HCEC 1CT (cell line): Measurements from ENCODE around the gene B4GALT6.
A peak's percentile ranks its signal among the peaks of the same experiment; 100 is the strongest.
"Not testable (repeated sequence)": the region's sequence is repeated elsewhere in the genome, so short reads cannot be mapped to it uniquely, and the experiment has no call there.

Experiments used
- DNase-seq: peaks from one replicate; pipeline ENCODE4 v3.0.0-alpha.2; 2017

B4GALT6 gene

GRCh38 chr18:31684279-31685096 is at the start of gene B4GALT6:
Gene B4GALT6 (minus strand): TSS chr18:31684581. CDS start chr18:31684426, 155 bp downstream.
- peak; percentile 7 for DNase-seq

DNA sequence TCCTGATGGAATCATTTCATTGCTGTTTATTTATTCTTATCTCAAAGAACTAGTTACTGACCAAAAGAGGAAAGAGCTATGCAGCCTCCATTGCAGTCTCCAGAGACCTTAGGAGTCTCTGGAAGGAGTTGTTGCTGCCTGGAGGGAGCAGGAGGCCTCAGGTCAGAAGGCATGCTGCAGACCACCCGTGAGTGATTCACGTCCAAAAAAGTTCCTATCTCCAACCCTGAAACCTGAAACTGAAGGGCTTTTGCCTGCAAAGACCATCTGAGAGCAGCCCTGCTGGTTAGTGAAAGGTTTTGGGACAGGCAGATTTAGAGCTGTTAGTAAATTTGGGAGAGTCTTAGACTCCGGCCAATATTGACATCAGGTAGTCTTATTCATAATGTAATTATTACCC is 47.2 kb upstream of the B4GALT6 start:
- DNase-seq = no peak

GRCh38 chr18:31729196-31729595 is 44.8 kb upstream of the B4GALT6 start:
- not testable (repeated sequence) for DNase-seq

DNA sequence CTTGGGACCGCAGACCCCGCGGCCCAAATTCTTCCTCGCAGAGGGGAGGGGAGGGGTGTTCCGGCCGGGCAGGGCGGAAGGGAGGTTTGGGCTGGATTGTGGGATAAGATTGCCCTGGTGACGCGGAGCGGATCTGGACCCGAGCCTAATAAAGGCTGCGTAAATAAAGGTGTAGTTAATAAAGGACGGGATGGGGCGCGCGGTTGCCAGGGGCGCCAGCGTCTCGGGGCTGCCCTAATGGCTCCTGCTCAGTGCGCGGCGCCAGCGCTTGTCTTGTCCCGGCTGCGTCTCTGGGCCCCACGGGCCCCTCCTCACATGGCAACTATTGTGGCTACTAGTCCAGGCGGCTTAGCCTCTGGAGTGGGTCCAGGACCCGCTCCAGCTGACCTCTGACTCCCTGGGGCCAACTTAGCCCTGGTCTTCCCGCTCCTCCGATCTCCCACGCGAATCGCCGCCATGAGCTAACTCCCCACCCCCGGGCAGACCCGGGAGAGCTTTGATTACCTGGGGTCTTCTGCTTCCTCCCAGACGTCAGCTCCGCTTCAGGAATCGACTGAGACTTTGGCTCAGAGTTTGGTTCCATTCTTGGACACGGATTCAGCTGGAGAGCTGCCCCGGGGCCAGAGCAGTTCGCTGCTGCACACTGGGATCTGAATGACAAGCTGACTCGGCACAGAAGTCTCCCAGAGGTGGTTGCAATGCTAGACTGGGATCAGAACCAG is 39.8 kb upstream of the B4GALT6 start:
- no peak for DNase-seq

GRCh38 chr18:31723639-31723989 is 39.2 kb upstream of the B4GALT6 start:
- no peak for DNase-seq

GRCh38 chr18:31722369-31722957 is 38.1 kb upstream of the B4GALT6 start:
- peak; percentile 53 for DNase-seq

GRCh38 chr18:31721601-31722000 is 37.2 kb upstream of the B4GALT6 start:
- DNase-seq = no peak

DNA sequence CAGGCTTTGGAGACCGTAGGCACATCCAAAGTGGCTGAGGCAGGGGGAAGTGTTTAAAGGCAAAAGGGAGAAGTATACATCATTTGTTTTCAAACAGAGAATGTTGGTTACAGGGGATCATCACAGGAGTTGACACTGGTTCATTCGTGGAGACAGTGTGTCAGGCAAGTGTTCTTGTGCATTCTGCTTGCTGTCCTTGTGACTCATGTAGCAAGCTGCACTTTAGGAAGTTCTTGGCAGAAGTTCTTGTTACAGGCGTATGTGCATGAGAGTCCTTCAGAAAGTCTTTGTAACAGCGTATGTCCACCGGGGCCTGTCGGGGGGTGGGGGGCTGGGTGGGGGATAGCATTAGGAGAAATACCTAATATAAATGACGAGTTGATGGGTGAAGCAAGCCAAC is 36.5 kb upstream of the B4GALT6 start:
- DNase-seq = no peak

DNA sequence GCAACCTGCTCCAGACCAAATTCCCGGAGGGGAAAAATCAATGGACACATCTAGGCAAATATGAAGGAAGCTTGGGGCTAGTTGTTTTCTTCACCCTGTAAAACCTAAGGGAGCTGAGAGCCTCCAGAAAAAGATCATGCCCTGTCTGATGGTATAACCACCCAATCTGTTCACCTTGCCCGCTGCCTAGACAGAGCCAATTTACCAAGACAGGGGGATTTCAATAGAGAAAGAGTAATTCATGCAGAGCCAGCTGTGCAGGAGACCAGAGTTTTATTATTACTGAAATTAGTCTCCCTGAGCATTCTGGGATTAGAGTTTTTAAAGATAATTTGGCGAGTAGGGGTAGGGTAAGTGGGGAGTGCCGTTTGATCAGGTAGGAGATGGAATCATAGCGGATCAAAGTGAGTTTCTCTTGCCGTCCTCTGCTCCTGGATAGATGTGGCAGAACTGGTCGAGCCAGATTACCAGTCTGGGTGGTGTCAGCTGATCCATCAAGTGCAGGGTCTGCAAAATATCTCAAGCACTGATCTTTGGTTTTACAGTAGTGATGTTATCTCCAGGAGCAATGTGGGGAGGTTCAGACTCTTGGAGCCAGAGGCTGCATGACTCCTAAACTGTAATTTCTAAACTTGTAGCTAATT is 35.1 kb upstream of the B4GALT6 start:
- DNase-seq = no peak

- DNase-seq = no peak
Observed at GRCh38 chr18:31718386-31718785, 34.0 kb upstream of the B4GALT6 start.

DNA sequence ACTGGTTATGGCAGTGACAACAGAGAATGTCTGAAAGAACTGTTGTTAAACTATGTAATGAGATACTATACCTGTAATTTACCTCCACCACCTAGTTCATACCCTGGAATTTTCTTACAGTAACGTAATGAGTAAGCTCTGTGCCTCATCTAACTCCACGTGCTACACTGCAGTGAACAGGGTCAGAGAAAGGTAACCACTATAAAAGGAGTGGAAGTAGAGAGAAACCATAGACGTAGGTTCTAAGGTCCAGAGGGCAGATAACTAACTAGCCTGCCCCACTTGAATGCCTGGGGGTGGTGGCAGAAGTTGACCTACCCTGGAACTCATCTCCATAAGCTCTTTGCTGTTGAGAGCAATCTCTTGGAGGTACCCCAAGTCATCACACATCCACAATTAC is 32.0 kb upstream of the B4GALT6 start:
- DNase-seq = no peak

- DNase-seq = no peak
Observed at GRCh38 chr18:31711365-31712172, 27.2 kb upstream of the B4GALT6 start.

DNA sequence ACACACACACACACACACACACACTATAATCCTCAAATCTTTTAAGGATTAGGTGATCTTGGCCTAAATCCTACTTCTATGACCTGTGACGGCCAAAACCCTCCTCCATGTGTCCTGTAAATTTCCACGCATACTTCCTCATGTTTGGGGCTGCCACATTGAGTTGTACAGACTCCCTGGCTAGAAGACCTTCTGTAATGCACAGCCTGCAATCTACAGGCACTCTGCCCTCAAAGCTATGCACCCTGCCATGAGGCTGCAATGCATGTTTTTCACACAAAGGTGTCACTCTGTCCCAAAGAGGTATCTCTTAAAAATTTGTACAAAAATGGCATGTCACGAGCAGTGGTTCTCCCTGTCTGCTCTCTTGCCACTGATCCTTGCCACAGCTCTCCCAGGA is 26.4 kb upstream of the B4GALT6 start:
- DNase-seq = no peak

- no peak for DNase-seq
Observed at GRCh38 chr18:31707815-31708214, 23.4 kb upstream of the B4GALT6 start.

DNA sequence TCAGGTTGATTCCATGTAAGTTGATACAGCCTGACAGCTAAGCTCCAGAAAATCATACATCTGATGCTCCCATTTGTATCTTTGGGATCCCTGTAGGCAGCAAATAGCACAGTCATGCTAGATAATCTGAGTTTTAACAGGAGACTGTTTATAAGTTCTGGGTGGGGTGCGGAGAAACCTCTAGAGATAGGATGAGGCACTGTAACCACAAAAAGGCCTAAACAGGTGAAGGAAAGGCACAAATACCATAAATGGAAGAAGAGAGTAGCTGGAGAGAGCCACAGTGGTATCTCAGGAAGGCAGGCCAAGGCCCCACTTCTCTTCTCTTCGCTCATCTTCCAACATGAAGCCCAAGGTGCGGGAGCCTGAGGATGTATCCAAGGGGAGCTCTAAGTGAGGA is 18.1 kb upstream of the B4GALT6 start:
- DNase-seq = no peak

DNA sequence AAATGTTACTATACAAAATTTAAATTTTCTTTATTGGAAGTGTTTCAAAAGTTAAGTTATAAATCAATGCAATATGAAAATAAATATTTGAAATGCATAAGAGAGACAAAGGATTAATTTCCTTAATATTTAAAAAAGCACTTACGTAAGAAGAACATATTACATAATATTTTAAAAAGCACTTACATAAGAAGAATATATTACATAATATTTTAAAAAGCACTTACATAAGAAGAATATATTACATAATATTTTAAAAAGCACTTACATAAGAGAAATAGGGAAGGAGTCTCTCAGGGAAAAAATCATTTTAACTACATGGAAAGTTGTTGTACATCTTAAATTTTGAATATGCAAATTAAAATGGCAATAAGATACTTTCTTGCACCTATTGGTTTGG is 17.4 kb upstream of the B4GALT6 start:
- no peak for DNase-seq

- DNase-seq = no peak
Observed at GRCh38 chr18:31700990-31701389, 16.6 kb upstream of the B4GALT6 start.

DNA sequence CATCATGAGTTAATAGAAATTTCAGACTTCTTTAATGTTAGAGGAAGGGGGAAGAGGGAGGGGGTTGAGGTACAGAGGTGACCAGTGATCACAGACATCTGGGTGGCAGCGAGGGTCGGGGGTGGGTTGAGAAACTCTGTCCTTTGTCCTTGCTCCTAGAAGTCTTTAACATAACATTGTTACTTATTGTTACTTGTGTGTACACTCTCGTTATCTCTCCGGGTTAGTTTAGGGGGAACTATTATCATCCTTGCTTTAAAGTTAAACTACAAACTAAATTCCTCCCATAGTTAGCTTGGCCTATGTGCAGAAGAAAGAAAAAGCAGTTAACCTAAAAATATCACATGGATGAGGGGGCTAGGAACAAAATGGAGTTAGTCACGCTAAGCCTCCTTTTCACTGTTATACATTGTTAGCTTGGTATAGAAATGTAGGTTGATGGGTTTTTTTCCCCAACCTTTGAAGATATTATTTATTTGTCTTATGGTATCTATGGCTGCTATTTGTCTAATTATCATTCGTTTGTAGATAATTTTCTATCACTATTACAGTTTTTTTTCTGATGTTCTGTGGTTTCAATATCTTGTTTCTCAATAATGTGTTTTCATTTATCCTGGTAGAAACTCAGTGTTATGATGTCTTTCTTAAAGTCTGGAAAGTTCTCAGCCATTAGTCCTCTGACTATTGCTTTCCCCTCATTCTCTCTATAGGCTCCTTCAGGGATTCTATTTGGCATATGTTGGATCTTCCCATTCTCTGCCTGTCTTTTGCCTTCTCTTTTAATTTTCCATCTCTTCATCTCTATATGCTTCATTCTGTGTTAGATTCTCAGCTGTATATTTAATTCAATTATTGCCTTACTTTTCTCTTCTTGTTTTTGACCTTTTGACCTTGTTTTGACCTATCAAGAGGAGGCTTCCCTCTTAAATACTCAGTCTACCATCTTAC is 13.2 kb upstream of the B4GALT6 start:
- no peak for DNase-seq

DNA sequence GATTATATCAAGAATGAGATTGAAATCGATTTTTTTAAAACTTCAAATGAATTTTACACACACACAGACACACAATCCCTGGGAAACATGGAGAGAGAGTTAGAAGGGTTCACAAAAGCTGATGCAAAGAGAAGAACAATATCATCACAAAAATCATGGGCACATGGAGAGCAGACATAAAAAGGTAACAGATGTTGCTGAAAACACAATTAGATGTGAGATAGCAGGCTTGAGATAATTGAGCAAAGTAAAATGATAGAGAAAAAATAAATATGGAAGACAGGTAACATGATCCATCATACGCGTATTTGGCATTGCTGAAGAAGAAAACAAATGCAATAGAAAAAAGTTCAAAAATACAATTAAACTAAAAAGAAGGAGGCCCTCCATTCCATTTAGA is 11.6 kb upstream of the B4GALT6 start:
- DNase-seq = no peak

GRCh38 chr18:31694297-31694696 is 9.9 kb upstream of the B4GALT6 start:
- no peak for DNase-seq

- no peak for DNase-seq
Observed at GRCh38 chr18:31688606-31689005, 4.2 kb upstream of the B4GALT6 start.
